ENCODE measurements around the gene ZNF148. TPM values are rescaled to one million over a fixed set of nuclear protein-coding genes. Genes with fewer than 3 reads are reported as not detected.

Gene ZNF148
- total RNA-seq, 1 experiment from 2014 or later, result 24.8 TPM

DNA sequence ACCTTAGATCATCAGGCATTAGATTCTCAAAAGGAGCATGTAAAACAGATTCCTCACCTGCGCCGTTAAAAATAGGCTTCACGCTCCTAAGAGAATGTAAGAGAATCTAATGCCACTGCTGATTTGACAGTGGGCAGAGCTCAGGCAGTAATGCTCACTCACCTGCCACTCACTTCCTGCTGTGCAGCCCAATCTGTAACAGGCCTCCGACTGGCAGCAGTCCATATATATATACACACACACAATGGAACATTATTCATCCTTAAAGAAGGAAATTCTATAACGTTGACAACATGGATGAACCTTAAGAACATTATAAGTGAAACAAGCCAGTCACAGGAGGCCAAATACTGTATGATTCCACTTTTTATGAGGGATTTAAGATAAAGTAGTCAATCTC lies 24.5 kb downstream of the ZNF148 start:
- Histone ChIP-seq H2AFZ (ENCODE audit: low read length) (no peak overlapping the region), H3K4ac (ENCODE audit: low read depth, low read length) (no peak overlapping the region), H3K27me3 (ENCODE audit: insufficient read depth, low read length) (no peaks in the 10 kb centered on the region), H3K23me2 (ENCODE audit: insufficient read length, low read depth, low read length, poor library complexity, severe bottlenecking) (no peaks in the 10 kb centered on the region), H3K56ac (ENCODE audit: insufficient read length, low read depth, low read length) (no peak overlapping the region), H2BK15ac (ENCODE audit: low read depth, low read length) (no peak overlapping the region), H4K20me1 (ENCODE audit: control insufficient read depth, insufficient read depth, insufficient read length) (no peaks in the 10 kb centered on the region), H4K91ac (ENCODE audit: insufficient read length, low read depth, low read length) (no peak overlapping the region), H2BK5ac (ENCODE audit: insufficient read length, low read length) (no peak overlapping the region), H2BK20ac (ENCODE audit: low read depth, low read length, poor library complexity, severe bottlenecking) (no peak overlapping the region), H3K18ac (ENCODE audit: insufficient read length, low read depth, low read length) (no peak overlapping the region), H3K27ac (ENCODE audit: insufficient read length, low read depth, low read length) (no peak overlapping the region), H3K14ac (ENCODE audit: insufficient read depth, low read length) (no peak overlapping the region), H2BK12ac (ENCODE audit: insufficient read length, low read depth, low read length) (no peak overlapping the region), H3K79me1 (ENCODE audit: insufficient read depth, low read depth, low read length, poor library complexity, severe bottlenecking) (peaks cover 3% of the 10 kb centered on the region), H3K4me2 (ENCODE audit: insufficient read depth, insufficient read length, low read length) (no peak overlapping the region), H3K9ac (ENCODE audit: extremely low read depth, insufficient read length, low read length) (no peak overlapping the region), H4K5ac (ENCODE audit: insufficient read length, low read depth, low read length) (no peak overlapping the region), H3K23ac (ENCODE audit: insufficient read length, low read depth, low read length) (no peak overlapping the region), H3T11ph (ENCODE audit: low read length) (no peak overlapping the region), H2BK120ac (ENCODE audit: low read depth, low read length, poor library complexity, severe bottlenecking) (no peak overlapping the region), H3K79me2 (ENCODE audit: insufficient read depth, low read length) (peaks cover 8% of the 10 kb centered on the region; the same call in 1 of the 2 replicates), H4K8ac (replicated peaks; ENCODE audit: insufficient read length, low read depth, low read length) (no peak overlapping the region), H3K4me1 (ENCODE audit: insufficient read depth, low read length) (no peaks in the 10 kb centered on the region), H2AK5ac (ENCODE audit: insufficient read length, low read length) (no peak overlapping the region), H3K9me3 (ENCODE audit: control insufficient read depth, low read depth, low read length) (no peaks in the 10 kb centered on the region)
- no CpG with 5 or more reads among the region's 5 CpGs for WGBS (ENCODE audit: extremely low coverage, insufficient read length, low lambda C conversion rate)
- H3K4me1 Mint-ChIP-seq, result peaks cover 0 to 11% of the 10 kb centered on the region in 2 experiments; a peak in 2 of 4 replicates
- H3K27me3 Mint-ChIP-seq (ENCODE audit: low read depth), result no peaks in the 10 kb centered on the region
- peak overlapping the region in 2 of 3 experiments; percentile 48 to 81; a peak in 4 of 7 replicates for H3K27ac Mint-ChIP-seq
- TF ChIP-seq CTCF (conservative IDR thresholded peaks at IDR 0.05), result no peak
- H3K4me3 Mint-ChIP-seq, result no peak overlapping the region
- peaks cover 7 to 26% (median 21%) of the 10 kb centered on the region in 3 experiments for H3K36me3 Mint-ChIP-seq (ENCODE audit: insufficient read depth in 1 of 3, low read depth in 3 of 3)
- H3K9me3 Mint-ChIP-seq, result peaks cover 10 to 20% of the 10 kb centered on the region in 2 experiments; a peak in 4 of 5 replicates
- no peak for DNase-seq

All from H9 (cell line).